H9 (cell line): ENCODE results near the gene CDRT4. TPM values are rescaled to one million over a fixed set of nuclear protein-coding genes. Genes with fewer than 3 reads are reported as not detected.

ENCODE experiments used
- DNase-seq: peaks from one replicate; pipeline ENCODE4 v3.0.0-alpha.2; 2017
- H2AFZ ChIP-seq: one replicate; pipeline ENCODE4 v1.6.1; 2013; ENCODE audit warnings: mild to moderate bottlenecking, low read length, control low read depth, moderate library complexity
- H2AK5ac ChIP-seq: 2 replicates; pipeline ENCODE4 v1.6.1; 2013; ENCODE audit warnings: low read length, control low read depth, mixed read lengths; ENCODE audit not compliant: insufficient read length
- H2BK120ac ChIP-seq: one replicate; pipeline ENCODE4 v1.6.1; 2013; ENCODE audit warnings: low read depth, mild to moderate bottlenecking, low read length, control low read depth, inconsistent platforms; ENCODE audit not compliant: poor library complexity, severe bottlenecking
- H2BK12ac ChIP-seq: 2 replicates; pipeline ENCODE4 v1.6.1; 2013; ENCODE audit warnings: low read length, control low read depth, mixed read lengths, low read depth; ENCODE audit not compliant: insufficient read length
- H2BK15ac ChIP-seq: 2 replicates; pipeline ENCODE4 v1.6.1; 2013; ENCODE audit warnings: low read depth, low read length, control low read depth
- H2BK20ac ChIP-seq: one replicate; pipeline ENCODE4 v1.6.1; 2013; ENCODE audit warnings: low read depth, mild to moderate bottlenecking, low read length, control low read depth, inconsistent platforms; ENCODE audit not compliant: poor library complexity, severe bottlenecking
- H2BK5ac ChIP-seq: 2 replicates; pipeline ENCODE4 v1.6.1; 2013; ENCODE audit warnings: low read length, control low read depth, mixed read lengths; ENCODE audit not compliant: insufficient read length
- H3K14ac ChIP-seq: 2 replicates; pipeline ENCODE4 v1.6.1; 2013; ENCODE audit warnings: low read length, control low read depth; ENCODE audit not compliant: insufficient read depth
- H3K18ac ChIP-seq: 2 replicates; pipeline ENCODE4 v1.6.1; 2013; ENCODE audit warnings: low read depth, mild to moderate bottlenecking, mixed read lengths, low read length, control low read depth; ENCODE audit not compliant: insufficient read length
- H3K23ac ChIP-seq: 2 replicates; pipeline ENCODE4 v1.6.1; 2013; ENCODE audit warnings: low read length, control low read depth, mixed read lengths, low read depth; ENCODE audit not compliant: insufficient read length
- H3K23me2 ChIP-seq: 2 replicates; pipeline ENCODE4 v1.6.1; 2013; ENCODE audit warnings: low read depth, mild to moderate bottlenecking, mixed read lengths, low read length, control low read depth; ENCODE audit not compliant: insufficient read length, poor library complexity, severe bottlenecking
- H3K27ac ChIP-seq: 2 replicates; pipeline ENCODE4 v1.5.1; 2013; ENCODE audit warnings: low read length, control low read depth, mixed read lengths, low read depth; ENCODE audit not compliant: insufficient read length
- H3K27me3 ChIP-seq: 2 replicates; pipeline ENCODE4 v1.6.1; 2013; ENCODE audit warnings: low read length, control low read depth, inconsistent platforms; ENCODE audit not compliant: insufficient read depth
- H3K4ac ChIP-seq: 2 replicates; pipeline ENCODE4 v1.6.1; 2013; ENCODE audit warnings: low read depth, mild to moderate bottlenecking, control low read depth, inconsistent platforms, low read length, moderate library complexity
- H3K4me1 ChIP-seq: 2 replicates; pipeline ENCODE4 v1.6.1; 2013; ENCODE audit warnings: low read length, control low read depth, inconsistent platforms; ENCODE audit not compliant: insufficient read depth
- H3K4me2 ChIP-seq: 2 replicates; pipeline ENCODE4 v1.6.1; 2013; ENCODE audit warnings: low read length, control low read depth, mixed read lengths; ENCODE audit not compliant: insufficient read length, insufficient read depth
- H3K56ac ChIP-seq: 2 replicates; pipeline ENCODE4 v1.6.1; 2013; ENCODE audit warnings: low read depth, mild to moderate bottlenecking, mixed read lengths, low read length, control low read depth; ENCODE audit not compliant: insufficient read length
- H3K79me1 ChIP-seq: 2 replicates; pipeline ENCODE4 v1.6.1; 2013; ENCODE audit warnings: low read depth, mild to moderate bottlenecking, moderate library complexity, low read length, control low read depth, inconsistent platforms; ENCODE audit not compliant: insufficient read depth, poor library complexity, severe bottlenecking
- H3K79me2 ChIP-seq: 2 replicates; pipeline ENCODE4 v1.6.1; 2013; ENCODE audit warnings: low read length, control low read depth, inconsistent platforms; ENCODE audit not compliant: insufficient read depth
- H3K9ac ChIP-seq: 2 replicates; pipeline ENCODE4 v1.6.1; 2013; ENCODE audit warnings: low read length, control low read depth, mixed read lengths; ENCODE audit not compliant: insufficient read length; ENCODE audit errors: extremely low read depth
- H3K9me3 ChIP-seq: one replicate; pipeline ENCODE4 v1.6.1; 2013; ENCODE audit warnings: low read depth, low read length, inconsistent platforms; ENCODE audit not compliant: control insufficient read depth
- H3T11ph ChIP-seq: one replicate; pipeline ENCODE4 v1.6.1; 2013; ENCODE audit warnings: mild to moderate bottlenecking, low read length, control low read depth, inconsistent platforms
- H4K20me1 ChIP-seq: one replicate; pipeline ENCODE4 v1.6.1; 2013; ENCODE audit not compliant: control insufficient read depth, insufficient read length, insufficient read depth
- H4K5ac ChIP-seq: 2 replicates; pipeline ENCODE4 v1.6.1; 2013; ENCODE audit warnings: low read depth, mild to moderate bottlenecking, mixed read lengths, low read length, control low read depth; ENCODE audit not compliant: insufficient read length
- H4K8ac ChIP-seq: replicated peaks from 2 replicates; pipeline ENCODE4 v1.6.1; 2013; ENCODE audit warnings: low read length, control low read depth, mixed read lengths, low read depth; ENCODE audit not compliant: insufficient read length
- H4K91ac ChIP-seq: 2 replicates; pipeline ENCODE4 v1.6.1; 2013; ENCODE audit warnings: low read depth, mild to moderate bottlenecking, moderate library complexity, mixed read lengths, low read length, control low read depth; ENCODE audit not compliant: insufficient read length
- H3K27ac Mint-ChIP-seq, 3 experiments: 2 replicates in 2 of 3; 3 replicates in 1 of 3; pipeline ENCODE4 v1.8.0; 2020 to 2021; ENCODE audit warnings: mixed read lengths in 3 of 3, mild to moderate bottlenecking in 1 of 3, moderate library complexity in 1 of 3
- H3K27me3 Mint-ChIP-seq: 2 replicates; pipeline ENCODE4 v1.8.0; 2021; ENCODE audit warnings: low read depth, mild to moderate bottlenecking, moderate library complexity, mixed read lengths
- H3K36me3 Mint-ChIP-seq, 3 experiments: 2 replicates in 2 of 3; 3 replicates in 1 of 3; pipeline ENCODE4 v1.8.0; 2020 to 2021; ENCODE audit warnings: low read depth in 3 of 3, mixed read lengths in 3 of 3; ENCODE audit not compliant: insufficient read depth in 1 of 3
- H3K4me1 Mint-ChIP-seq, 2 experiments: 2 replicates each; pipeline ENCODE4 v1.8.0; 2020; ENCODE audit warnings: mixed read lengths in 2 of 2
- H3K4me3 Mint-ChIP-seq, 2 experiments: 2 replicates in 1 of 2; 3 replicates in 1 of 2; pipeline ENCODE4 v1.8.0; 2020 to 2021; ENCODE audit warnings: mild to moderate bottlenecking in 2 of 2, mixed read lengths in 2 of 2, moderate library complexity in 1 of 2
- H3K9me3 Mint-ChIP-seq, 2 experiments: 2 replicates in 1 of 2; 3 replicates in 1 of 2; pipeline ENCODE4 v1.8.0; 2020; ENCODE audit warnings: mild to moderate bottlenecking in 2 of 2, mixed read lengths in 2 of 2, moderate library complexity in 1 of 2
- WGBS: extraction: QIAGEN DNeasy Blood & Tissue Kit; methylation state at CpG from one replicate; pipeline ENCODE4 v1.1.7; 2013; ENCODE audit warnings: missing lambda C conversion rate, low lambda C conversion rate, mixed read lengths; ENCODE audit not compliant: insufficient read length; ENCODE audit errors: extremely low coverage; 5-methylcytosine and 5-hydroxymethylcytosine counted together
- total RNA-seq: library from RNA; stranded (reverse); gene quantifications from 2 replicates; pipeline ENCODE4 v1.2.1, GENCODE V29; 2021
- TF ChIP-seq, protein P1 (sequence below): fragments of 200-600 bp; sonication (generic); conservative IDR thresholded peaks from 3 replicates; pipeline ENCODE4 v1.8.0; 2021; ENCODE audit warnings: antibody characterized with exemption, mild to moderate bottlenecking

The CDRT4 gene
- total RNA-seq, 1 experiment from 2014 or later: 3.8 TPM

DNA sequence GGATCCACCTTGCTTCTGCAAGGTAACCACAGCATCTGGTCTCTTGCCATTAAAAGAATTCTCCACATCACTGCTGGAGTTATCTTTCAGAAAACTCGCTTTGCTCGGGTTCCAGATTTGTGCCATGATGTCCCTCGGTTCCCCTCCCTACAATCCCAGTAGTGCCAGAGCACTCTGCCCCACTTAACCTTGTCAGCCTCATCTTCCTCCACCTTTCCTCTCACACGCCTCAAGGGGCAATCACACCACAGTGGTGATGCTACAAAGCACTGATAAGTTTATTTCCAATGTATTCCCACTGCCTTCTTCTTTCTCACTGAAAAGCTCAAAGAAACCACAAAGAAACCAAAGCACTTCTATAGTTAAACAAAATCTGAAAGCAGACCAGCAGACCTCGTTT lies 11.4 kb upstream of the CDRT4 start:
- Histone ChIP-seq H3K27ac (no peak overlapping the region), H3K14ac (no peak overlapping the region), H3K56ac (no peak overlapping the region), H2AK5ac (no peak overlapping the region), H4K91ac (no peak overlapping the region), H2BK120ac (no peak overlapping the region), H3K9me3 (no peaks in the 10 kb centered on the region), H3K27me3 (no peaks in the 10 kb centered on the region), H4K5ac (no peak overlapping the region), H2AFZ (no peak overlapping the region), H3K4ac (no peak overlapping the region), H3T11ph (no peak overlapping the region), H3K79me1 (no peaks in the 10 kb centered on the region), H3K18ac (no peak overlapping the region), H3K23me2 (no peaks in the 10 kb centered on the region), H4K20me1 (no peaks in the 10 kb centered on the region), H2BK5ac (no peak overlapping the region), H3K9ac (no peak overlapping the region), H2BK15ac (no peak overlapping the region), H3K79me2 (no peaks in the 10 kb centered on the region), H3K23ac (no peak overlapping the region), H3K4me1 (no peaks in the 10 kb centered on the region), H4K8ac (no peak overlapping the region), H2BK20ac (no peak overlapping the region), H3K4me2 (no peak overlapping the region), H2BK12ac (no peak overlapping the region)
- no peaks in the 10 kb centered on the region for H3K27me3 Mint-ChIP-seq
- H3K4me3 Mint-ChIP-seq: no peak overlapping the region
- peaks cover 4 to 11% (median 8%) of the 10 kb centered on the region in 3 experiments; a peak in 6 of 7 replicates for H3K36me3 Mint-ChIP-seq
- no peaks in the 10 kb centered on the region for H3K9me3 Mint-ChIP-seq
- peak overlapping the region in 1 of 3 experiments; percentile 29; a peak in 2 of 7 replicates for H3K27ac Mint-ChIP-seq
- no peak for DNase-seq
- TF ChIP-seq, protein P1, sequence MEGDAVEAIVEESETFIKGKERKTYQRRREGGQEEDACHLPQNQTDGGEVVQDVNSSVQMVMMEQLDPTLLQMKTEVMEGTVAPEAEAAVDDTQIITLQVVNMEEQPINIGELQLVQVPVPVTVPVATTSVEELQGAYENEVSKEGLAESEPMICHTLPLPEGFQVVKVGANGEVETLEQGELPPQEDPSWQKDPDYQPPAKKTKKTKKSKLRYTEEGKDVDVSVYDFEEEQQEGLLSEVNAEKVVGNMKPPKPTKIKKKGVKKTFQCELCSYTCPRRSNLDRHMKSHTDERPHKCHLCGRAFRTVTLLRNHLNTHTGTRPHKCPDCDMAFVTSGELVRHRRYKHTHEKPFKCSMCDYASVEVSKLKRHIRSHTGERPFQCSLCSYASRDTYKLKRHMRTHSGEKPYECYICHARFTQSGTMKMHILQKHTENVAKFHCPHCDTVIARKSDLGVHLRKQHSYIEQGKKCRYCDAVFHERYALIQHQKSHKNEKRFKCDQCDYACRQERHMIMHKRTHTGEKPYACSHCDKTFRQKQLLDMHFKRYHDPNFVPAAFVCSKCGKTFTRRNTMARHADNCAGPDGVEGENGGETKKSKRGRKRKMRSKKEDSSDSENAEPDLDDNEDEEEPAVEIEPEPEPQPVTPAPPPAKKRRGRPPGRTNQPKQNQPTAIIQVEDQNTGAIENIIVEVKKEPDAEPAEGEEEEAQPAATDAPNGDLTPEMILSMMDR: no peak
- no CpG with 5 or more reads among the region's 5 CpGs for WGBS
- no peaks in the 10 kb centered on the region; a peak in 1 of 4 replicates for H3K4me1 Mint-ChIP-seq
